H1 (cell line): ENCODE measurements around the gene TECTB. TPM values are rescaled to one million over a fixed set of nuclear protein-coding genes. Genes with fewer than 3 reads are reported as not detected.

ENCODE experiments used
- CTCF ChIP-seq, 3 experiments: IDR thresholded peaks; 1 replicate in 2 of 3; 2 replicates in 1 of 3; pipeline versions ENCODE4 v1.5.1 to v1.6.1; 2011; ENCODE audit warnings: low read length in 3 of 3, mild to moderate bottlenecking in 3 of 3, inconsistent platforms in 2 of 3, low read depth in 1 of 3, moderate library complexity in 1 of 3; ENCODE audit not compliant: insufficient read depth in 1 of 3; ENCODE audit errors: control extremely low read depth in 1 of 3
- PHF8 ChIP-seq: fragments of 200-600 bp; sonication (generic); conservative IDR thresholded peaks from 2 replicates; pipeline ENCODE4 v1.7.1; 2012; ENCODE audit warnings: low read depth, mild to moderate bottlenecking, inconsistent platforms, low read length, moderate library complexity
- POLR2AphosphoS5 ChIP-seq: IDR thresholded peaks from 2 replicates; pipeline ENCODE4 v1.6.1; 2011; ENCODE audit warnings: low read depth, low read length
- SP4 ChIP-seq: IDR thresholded peaks from 2 replicates; pipeline ENCODE4 v1.6.1; 2012; ENCODE audit warnings: low read length, inconsistent platforms
- polyA plus RNA-seq, 7 experiments: library from polyadenylated mRNA; depleted of rRNA in 3 of 7; stranded (reverse) in 5 of 7; unstranded in 2 of 7; fragments of >200 nt in 5 of 7; fragments of 200-250 nt in 2 of 7; gene quantifications; 1 replicate in 5 of 7; 2 replicates in 1 of 7; 4 replicates in 1 of 7; pipeline versions ENCODE4 v1.2.1 to v1.2.3, GENCODE V29; 2011 to 2013; ENCODE audit warnings: missing spikeins in 2 of 7, mixed read lengths in 2 of 7
- total RNA-seq: library from RNA; stranded (reverse); fragmentation: NEBNext Ultra II Directional; extraction: Animal tissue kit (Norgen Biotek cat#: 25700); gene quantifications from 2 replicates; pipeline ENCODE4 v1.2.1, GENCODE V29; 2021

TECTB gene
- total and polyA plus RNA-seq, 2 of the 8 experiments (the other 6 are each of a cell fraction or from before 2014, with no cell fraction given): not detected

GRCh38 chr10:112236486-112236885 is 46.7 kb upstream of the TECTB start (continued):
- TF ChIP-seq CTCF (IDR thresholded peaks at IDR 0.05; ENCODE audit: control extremely low read depth in 1 of 3, insufficient read depth in 1 of 3, low read depth in 1 of 3, low read length in 3 of 3) (no peak), POLR2AphosphoS5 (no peak), SP4 (no peak), PHF8 (no peak)
